Stimulated activated CD4-positive, alpha-beta T cell treated with anti-CD3 and anti-CD28 coated beads, Interleukin-2, amount 100 ng/mL, for 24 hours (primary cell): ENCODE results near the gene RILPL2.
"Not testable (repeated sequence)": the region's sequence is repeated elsewhere in the genome, so short reads cannot be mapped to it uniquely, and the experiment has no call there.

Experiments used
- DNase-seq, 2 donors: peaks; one replicate each; pipeline ENCODE4 v3.0.0-alpha.2; 2020

The RILPL2 gene, protein sequence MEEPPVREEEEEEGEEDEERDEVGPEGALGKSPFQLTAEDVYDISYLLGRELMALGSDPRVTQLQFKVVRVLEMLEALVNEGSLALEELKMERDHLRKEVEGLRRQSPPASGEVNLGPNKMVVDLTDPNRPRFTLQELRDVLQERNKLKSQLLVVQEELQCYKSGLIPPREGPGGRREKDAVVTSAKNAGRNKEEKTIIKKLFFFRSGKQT

GRCh38 chr12:123436017-123436964, at the start of gene RILPL2:
RILPL2 (minus strand) TSS chr12:123436684; CDS start chr12:123436420, 264 bp downstream.
- peak; percentile 94 to 97 for DNase-seq

DNA sequence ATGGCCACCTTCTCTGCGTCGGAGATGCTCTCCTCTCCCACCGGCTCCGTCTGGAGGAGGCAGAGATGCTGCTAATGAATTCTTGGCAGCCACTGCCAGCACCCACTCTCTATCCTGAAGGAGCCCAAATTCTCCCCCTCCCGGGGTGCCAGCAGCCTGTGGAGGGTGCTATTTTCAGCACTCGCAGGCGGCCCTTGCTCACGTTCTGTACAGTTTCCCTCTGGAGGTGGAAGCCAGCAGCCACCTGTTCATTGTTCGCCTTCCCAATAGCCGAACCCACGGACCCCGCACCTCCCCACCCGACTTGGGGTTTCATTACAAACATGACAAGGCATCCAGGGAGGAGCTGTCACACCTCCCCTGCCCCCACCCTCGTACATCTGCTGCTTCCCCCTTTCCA, 49.3 kb upstream of the RILPL2 start:
- DNase-seq = no peak

DNA sequence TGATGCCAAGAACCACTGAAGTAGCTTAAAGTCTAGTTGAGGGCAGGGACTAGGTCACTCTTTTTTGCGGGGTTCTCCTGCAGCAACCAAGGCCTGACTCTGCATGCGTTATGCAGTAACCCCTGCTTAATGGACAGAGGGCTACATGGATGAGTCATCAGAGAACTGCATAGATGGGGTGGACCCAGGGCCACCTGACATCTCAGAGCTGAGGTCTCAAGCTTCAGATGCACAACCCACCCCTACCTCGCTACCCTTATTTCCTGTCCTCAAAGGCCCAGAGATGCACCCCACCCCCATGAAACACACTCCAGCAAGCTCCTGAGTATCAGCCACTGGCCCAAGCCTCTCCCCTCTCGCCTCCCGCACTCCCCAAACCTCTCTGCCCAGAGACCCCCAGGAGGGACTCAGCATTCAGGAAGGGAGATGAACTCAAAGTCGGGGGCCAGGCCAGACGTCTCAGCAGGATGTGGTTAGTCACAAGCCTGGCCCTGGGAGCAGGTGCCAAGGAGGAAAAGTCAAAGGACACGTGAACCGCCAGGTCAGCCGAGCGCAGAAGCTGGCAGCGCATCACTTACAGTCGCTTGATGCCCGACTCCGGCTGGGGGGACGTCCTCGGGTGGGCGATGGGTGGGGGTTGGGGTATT, 47.2 kb upstream of the RILPL2 start:
- peak in 1 of 2 donors; percentile 16 for DNase-seq

DNA sequence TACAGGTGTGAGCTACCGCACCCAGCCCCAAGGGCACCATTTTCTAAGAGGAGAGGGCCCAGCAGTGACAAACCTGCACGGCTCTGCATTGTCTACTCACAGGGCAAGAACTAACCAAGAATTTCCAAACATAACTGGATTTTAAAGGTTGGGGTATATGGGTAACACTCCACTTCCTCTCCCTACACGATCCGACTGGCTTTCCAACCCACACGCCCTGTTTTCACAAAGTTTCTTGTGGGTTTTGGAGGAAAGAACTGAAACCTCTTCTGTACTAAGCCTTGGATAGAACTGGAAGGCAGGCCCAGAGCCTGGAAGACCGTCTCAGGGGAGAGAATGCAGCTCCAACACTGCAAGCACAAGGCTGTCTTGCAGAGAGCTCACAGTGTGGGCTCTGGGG, 46.4 kb upstream of the RILPL2 start:
- DNase-seq = no peak

GRCh38 chr12:123481251-123481650, 44.8 kb upstream of the RILPL2 start:
- DNase-seq = not testable (repeated sequence)

DNA sequence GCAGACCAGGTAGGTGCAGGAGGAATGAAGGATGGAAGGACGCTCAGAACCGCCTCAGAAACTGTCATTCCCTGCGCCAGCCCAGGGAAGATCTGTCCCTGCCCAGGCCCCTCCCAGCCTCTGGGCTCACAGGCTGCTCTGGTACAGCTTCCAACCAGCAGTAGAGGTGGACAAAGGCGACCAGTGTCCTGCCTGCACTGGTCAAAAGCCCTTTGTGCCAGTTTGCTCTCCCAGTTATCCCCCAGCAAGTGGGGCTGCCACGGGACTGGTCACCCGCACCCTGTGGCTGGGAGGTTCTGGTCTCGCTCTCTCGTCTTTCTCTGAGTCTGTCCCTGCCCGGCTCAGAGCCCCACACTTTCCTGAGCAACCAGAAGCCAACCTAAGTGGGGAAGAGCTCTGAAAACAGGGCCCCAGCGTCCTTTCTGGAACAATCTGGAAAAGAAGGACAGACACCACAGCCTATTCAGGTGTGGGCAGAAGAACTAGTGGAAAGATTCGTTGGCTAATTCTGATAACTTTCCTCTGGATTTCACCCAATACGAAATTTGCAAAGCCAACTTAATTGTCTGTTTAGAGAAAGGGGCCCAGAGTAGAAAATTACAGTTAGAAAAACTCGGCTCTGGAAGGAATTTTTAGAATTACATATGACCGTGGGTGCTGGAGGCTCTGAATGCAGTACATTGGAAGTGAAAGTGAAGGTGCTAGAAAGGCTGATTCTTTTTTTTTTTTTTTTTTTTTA, 43.1 kb upstream of the RILPL2 start:
- DNase-seq = no peak

GRCh38 chr12:123478762-123479161, 42.3 kb upstream of the RILPL2 start:
- DNase-seq = no peak

- no peak for DNase-seq
These were observed 41.6 kb upstream of the RILPL2 start for GRCh38 chr12:123478069-123478468.

DNA sequence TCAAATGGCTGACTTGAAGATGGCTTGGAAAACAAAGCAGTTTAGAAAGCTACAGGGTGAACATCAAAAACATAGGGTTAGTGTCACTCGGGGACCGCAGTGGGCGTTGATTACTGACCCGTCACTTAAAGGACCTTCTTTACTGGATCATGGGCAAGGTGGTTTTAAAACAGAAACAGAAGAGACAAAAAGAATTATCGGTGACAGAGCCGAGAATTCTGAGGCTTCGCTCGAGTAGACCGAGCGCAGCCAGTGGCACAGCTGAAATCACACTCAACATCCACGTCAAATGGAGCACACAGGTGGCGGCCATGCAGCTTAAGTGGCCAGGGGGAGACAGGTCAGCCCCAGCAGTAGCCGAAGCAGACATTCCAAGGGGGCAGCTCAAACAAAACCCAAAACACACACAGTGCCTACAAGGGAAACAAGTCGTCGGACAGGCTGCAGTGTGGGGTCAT, 38.8 kb upstream of the RILPL2 start:
- no peak for DNase-seq

- no peak for DNase-seq
These were observed 38.2 kb upstream of the RILPL2 start for GRCh38 chr12:123474485-123475245.

DNA sequence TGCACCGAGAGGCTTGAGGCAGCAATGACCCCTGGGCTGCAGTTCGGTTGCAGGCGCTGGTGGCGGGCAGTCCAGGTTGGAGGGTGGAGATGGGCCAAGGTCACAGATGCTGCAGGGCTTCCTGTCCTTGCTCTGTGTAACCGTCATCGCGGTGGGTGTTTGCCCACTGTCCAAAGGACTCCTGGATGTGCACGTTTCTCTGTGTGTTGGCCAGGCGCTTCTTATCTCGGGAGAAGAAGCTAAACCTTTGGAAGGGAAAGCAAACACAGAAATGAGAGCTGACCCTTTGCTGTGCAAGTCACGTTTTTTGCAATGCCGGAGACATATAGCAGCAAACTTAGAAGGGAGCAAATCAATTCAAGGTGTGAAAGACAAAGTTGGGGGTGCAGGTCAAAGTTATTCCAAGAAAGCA, 36.0 kb upstream of the RILPL2 start:
- DNase-seq = no peak

DNA sequence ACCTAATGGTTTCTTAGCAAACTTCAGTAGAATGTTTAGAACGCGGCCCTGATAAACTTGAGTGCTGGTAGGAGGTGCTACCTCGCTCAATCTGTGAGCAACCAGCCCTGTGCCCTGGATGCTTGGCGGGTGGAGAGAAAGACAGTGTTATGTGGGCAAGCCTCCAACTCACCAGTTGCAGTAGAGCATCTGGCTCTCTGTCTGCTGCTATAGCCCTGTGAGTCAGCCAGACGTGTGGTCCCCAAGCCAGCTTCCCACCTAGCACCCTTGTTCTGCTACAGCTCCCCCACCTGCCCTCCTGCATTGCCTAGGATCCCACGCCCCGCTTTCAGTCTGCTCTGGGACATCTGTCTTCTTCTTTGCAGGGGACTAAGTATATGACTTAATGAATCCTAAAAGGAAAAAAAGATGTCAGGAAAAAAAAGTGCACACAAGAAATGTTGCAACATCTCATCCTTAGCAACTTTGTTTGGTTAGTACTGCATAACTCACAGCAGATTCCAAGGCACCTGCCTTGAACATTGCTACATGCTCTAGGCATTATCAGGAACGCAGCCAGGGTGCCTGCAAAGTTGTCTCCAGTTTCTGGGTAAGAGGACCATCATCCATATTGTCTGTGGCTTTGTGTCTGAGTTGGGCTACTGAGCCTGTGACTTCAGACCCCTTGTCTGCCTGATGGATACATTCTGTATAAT, 35.0 kb upstream of the RILPL2 start:
- no peak for DNase-seq

- no peak for DNase-seq
These were observed 33.5 kb upstream of the RILPL2 start for GRCh38 chr12:123469978-123470377.

DNA sequence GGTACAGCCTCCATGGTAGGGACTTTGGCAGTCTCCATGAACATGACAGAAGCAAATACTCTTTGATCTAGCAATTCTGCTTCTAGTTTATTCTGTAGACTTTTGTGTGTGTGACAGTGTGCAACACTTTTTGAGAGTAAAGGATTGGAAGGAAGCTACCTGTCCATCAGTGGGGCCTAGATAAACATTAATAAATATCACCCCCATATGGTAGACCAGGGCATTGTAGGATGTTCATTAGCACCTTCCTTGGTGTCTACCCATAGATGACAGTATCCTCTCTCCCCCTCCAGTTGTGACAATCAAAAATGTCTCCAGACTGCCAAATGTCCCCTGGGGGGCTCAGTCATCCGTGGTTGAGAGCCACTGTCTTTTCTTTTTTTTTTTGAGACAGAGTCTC, 32.3 kb upstream of the RILPL2 start:
- DNase-seq = no peak

DNA sequence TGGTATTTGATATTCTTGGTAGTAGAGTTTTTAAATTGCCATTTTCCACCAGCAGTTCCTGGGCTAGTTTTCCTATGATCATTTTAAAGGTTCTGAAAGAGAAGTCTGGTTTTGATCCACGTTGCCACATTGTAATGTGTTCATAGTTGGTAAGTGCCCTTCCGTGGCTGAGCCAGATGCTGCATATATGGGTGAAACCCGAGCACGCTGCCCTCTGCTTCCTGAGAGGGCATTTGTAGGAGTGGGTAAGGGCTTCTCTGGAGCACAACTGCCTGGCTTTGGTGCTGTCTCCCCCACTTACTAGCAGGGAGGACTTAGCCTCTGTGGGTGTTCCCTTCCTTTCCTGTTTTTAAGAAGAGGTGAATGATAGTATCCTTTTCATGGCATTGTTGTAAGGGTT, 28.6 kb upstream of the RILPL2 start:
- no peak for DNase-seq

DNA sequence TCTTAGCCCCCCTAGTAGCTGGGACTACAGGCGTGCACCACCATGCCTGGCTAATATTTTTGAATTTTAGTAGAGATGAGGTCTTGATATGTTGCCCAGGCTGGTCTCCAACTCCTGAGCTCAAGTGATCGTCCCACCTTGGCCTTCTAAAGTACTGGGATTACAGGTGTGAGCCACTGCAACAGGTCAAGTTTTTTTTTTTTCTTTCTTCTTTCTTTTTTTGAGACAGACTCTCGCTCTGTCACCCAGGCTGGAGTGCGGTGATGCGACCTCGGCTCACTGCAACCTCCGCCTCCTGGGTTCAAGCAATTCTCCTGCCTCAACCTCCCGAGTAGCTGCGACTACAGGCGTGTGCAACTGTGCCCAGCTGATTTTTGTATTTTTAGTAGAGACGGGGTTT, 26.7 kb upstream of the RILPL2 start:
- DNase-seq = not testable (repeated sequence)

DNA sequence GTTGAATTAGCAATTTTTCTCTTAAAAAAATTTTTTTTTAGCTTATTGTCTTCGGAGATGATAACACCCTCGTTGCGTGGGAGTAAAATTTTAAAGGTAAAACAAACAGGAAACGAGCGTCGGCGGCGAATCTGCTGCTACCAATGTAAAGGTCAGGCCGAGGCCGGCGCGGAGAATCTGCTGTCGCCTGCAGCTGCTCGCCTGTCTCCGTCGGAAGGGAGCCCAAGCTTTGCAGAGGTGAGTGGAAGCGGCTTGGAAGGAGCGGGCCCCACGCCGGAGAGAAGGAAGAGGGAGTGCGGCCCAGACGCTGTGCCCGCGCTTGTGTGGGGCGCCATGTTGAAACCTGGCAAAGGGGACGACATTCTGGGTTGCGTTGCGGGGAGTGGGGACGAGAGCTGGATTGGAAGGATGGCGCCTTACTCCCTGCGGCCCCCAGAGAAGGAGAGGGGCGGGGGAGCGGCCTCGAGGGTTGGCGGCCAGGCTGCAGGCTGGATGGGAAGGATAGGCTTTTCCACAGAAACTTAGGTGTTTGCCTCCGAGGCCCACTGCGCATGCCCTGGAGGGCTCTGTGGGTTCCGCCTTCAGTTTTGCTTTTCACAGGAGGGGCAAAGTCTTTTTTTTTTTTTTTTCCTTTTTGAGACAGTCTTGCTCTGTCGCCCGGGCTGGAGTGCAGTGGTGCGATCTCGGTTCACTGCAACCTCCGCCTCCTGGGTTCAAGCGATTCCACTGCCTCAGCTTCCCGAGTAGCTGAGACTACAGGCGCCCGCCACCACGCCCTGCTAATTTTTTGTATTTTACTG, 21.7 kb upstream of the RILPL2 start, which contains the start of gene SNRNP35:
SNRNP35 (plus strand) TSS at position 160 of the 800 bp plus-strand sequence. CDS start 7,402 bp downstream, outside the sequence.
- DNase-seq = peak; percentile 81 to 84

DNA sequence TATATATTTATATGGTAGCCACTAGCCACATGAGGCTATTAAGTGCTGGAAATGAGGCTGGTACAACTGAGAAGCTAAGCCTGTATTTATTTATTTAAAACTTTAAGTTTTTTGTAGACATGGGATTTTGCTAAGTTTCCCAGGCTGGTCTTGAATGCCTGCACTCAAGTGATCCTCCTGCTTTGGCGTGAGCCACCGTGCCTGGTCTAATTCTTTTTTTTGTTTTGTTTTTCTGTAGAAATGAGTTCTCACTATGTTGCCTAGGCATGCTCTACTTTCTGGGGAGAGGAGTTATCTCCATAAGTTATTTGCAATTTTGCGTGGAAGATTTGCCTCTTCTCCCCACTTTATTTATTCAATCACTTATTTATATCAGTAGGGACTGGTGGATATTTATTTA, 16.7 kb upstream of the RILPL2 start:
- no peak for DNase-seq

GRCh38 chr12:123452276-123452550, 15.7 kb upstream of the RILPL2 start:
- not testable (repeated sequence) for DNase-seq

DNA sequence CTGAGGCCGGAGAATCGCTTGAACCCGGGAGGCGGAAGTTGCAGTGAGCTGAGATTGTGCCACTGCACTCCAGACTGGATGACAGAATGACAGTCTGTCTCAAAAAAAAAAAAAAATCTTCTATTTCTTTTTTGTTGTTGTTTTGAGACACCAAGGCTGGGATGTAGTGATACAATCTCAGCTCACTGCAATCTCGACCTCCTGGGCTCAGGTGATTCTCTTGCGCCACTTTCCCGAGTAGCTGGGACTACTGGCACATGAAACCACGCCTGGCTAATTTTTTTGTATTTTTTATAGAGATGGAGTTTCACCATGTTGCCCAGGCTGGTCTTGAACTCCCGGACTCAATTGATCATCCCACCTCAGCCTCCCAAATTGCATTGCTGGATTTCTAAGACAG, 14.2 kb upstream of the RILPL2 start:
- DNase-seq = no peak

DNA sequence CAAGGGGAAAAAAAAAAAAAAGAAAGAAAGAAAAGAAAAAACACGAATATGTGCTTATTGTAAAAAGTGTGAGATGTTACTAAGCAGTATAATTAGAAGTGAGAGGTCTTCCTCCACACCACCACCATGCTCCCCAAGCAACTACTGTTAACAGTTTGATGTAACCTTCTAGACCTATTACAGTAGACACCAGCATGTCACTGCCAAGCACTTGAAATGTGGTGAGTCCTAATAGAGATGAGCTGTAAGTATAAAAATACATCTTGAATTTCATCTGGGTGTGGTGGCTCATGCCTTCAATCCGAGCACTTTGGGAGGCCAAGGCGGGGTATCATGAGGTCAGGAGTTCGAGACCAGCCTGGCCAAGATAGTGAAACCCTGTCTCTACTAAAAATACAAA, 13.4 kb upstream of the RILPL2 start:
- DNase-seq = no peak
